NCI-H2029 (cell line): ENCODE data around the gene HSPH1.
A peak's percentile ranks its signal among the peaks of the same experiment; 100 is the strongest.
"Not testable (repeated sequence)": the region's sequence is repeated elsewhere in the genome, so short reads cannot be mapped to it uniquely, and the experiment has no call there.

Source experiments
- DNase-seq: peaks from one replicate; lab custom pipeline; 2025; lab: John Stamatoyannopoulos, UW

HSPH1 gene

GRCh38 chr13:31177813-31178495, 16.2 kb upstream of the HSPH1 start:
- not testable (repeated sequence) for DNase-seq

- no peak for DNase-seq
Measured at GRCh38 chr13:31175847-31176532, 14.3 kb upstream of the HSPH1 start.

GRCh38 chr13:31174018-31174417, 12.3 kb upstream of the HSPH1 start:
- DNase-seq: no peak

GRCh38 chr13:31172535-31172934, 10.8 kb upstream of the HSPH1 start:
- no peak for DNase-seq

- DNase-seq: no peak
Measured at GRCh38 chr13:31172001-31172400, 10.3 kb upstream of the HSPH1 start.

GRCh38 chr13:31168736-31169135, 7.0 kb upstream of the HSPH1 start:
- DNase-seq: no peak

GRCh38 chr13:31168166-31168565, 6.5 kb upstream of the HSPH1 start:
- no peak for DNase-seq

- no peak for DNase-seq
Measured at GRCh38 chr13:31167490-31167889, 5.8 kb upstream of the HSPH1 start.

- DNase-seq: no peak
Measured at GRCh38 chr13:31166591-31166990, 4.9 kb upstream of the HSPH1 start.

- peak; percentile 91 for DNase-seq
Measured at GRCh38 chr13:31162151-31163008, 676 bp upstream of the HSPH1 start.

- DNase-seq: no peak
Measured at GRCh38 chr13:31160857-31161556, 697 bp downstream of the HSPH1 start.

GRCh38 chr13:31159306-31159705, 2.4 kb downstream of the HSPH1 start:
- DNase-seq: no peak

GRCh38 chr13:31154939-31155338, 6.8 kb downstream of the HSPH1 start:
- DNase-seq: no peak

- DNase-seq: no peak
Measured at GRCh38 chr13:31151837-31152236, 9.9 kb downstream of the HSPH1 start.

- DNase-seq: no peak
Measured at GRCh38 chr13:31150315-31150985, 11.3 kb downstream of the HSPH1 start.

- DNase-seq: no peak
Measured at GRCh38 chr13:31149604-31150003, 12.1 kb downstream of the HSPH1 start.

GRCh38 chr13:31145417-31145816, 16.3 kb downstream of the HSPH1 start:
- DNase-seq: no peak

GRCh38 chr13:31138515-31138914, 23.2 kb downstream of the HSPH1 start:
- DNase-seq: no peak

- DNase-seq: no peak
Measured at GRCh38 chr13:31136724-31137123, 25.0 kb downstream of the HSPH1 start.

GRCh38 chr13:31134039-31134711, 27.5 kb downstream of the HSPH1 start:
- no peak for DNase-seq

GRCh38 chr13:31133621-31134020, 28.1 kb downstream of the HSPH1 start:
- no peak for DNase-seq
